Natural killer cell (primary cell): ENCODE results near the gene TMEM86A. TPM values are rescaled to one million over a fixed set of nuclear protein-coding genes. Genes with fewer than 3 reads are reported as not detected.

Experiments used
- ATAC-seq, 3 donors: fragments of 150-1000 bp in 2 of 3; fragments of 200-7000 bp in 1 of 3; cut with Tn5 transposase; 1 replicate in 1 of 3; 2 replicates in 2 of 3; pipeline ENCODE4 v1.10.0; 2021; ENCODE audit warnings: mild to moderate bottlenecking in 2 of 3, moderate library complexity in 2 of 3
- DNase-seq, 2 donors: peaks; one replicate each; pipeline versions ENCODE4 v3.0.0 to v3.0.0-alpha.2; 2013 to 2021; ENCODE audit warnings: mixed read lengths in 1 of 2
- H3K27ac ChIP-seq: one replicate; pipeline ENCODE4 v1.5.1; 2013; ENCODE audit warnings: mild to moderate bottlenecking, low read length
- H3K27me3 ChIP-seq: one replicate; pipeline ENCODE4 v1.6.1; 2013; ENCODE audit warnings: low read length; ENCODE audit not compliant: control insufficient read depth, insufficient read depth
- H3K36me3 ChIP-seq: one replicate; pipeline ENCODE4 v1.6.1; 2013; ENCODE audit warnings: low read length; ENCODE audit not compliant: control insufficient read depth, insufficient read depth
- H3K4me1 ChIP-seq: one replicate; pipeline ENCODE4 v1.6.1; 2013; ENCODE audit warnings: low read length; ENCODE audit not compliant: control insufficient read depth, insufficient read depth
- H3K4me3 ChIP-seq: one replicate; pipeline ENCODE4 v1.5.1; 2013; ENCODE audit warnings: low read length
- H3K9me3 ChIP-seq: one replicate; pipeline ENCODE4 v1.6.1; 2013; ENCODE audit warnings: low read length; ENCODE audit not compliant: control insufficient read depth, insufficient read depth
- H3K27ac Mint-ChIP-seq, 2 donors: one replicate each; pipeline ENCODE4 v1.8.0; 2022; ENCODE audit warnings: mild to moderate bottlenecking in 2 of 2, mixed read lengths in 2 of 2, moderate library complexity in 1 of 2
- H3K27me3 Mint-ChIP-seq, 2 donors: one replicate each; pipeline ENCODE4 v1.8.0; 2022; ENCODE audit warnings: low read depth in 2 of 2, mixed read lengths in 2 of 2
- H3K36me3 Mint-ChIP-seq: one replicate; pipeline ENCODE4 v1.8.0; 2022; ENCODE audit warnings: mixed read lengths
- H3K4me1 Mint-ChIP-seq, 2 donors: one replicate each; pipeline ENCODE4 v1.8.0; 2022; ENCODE audit warnings: mixed read lengths in 2 of 2
- H3K4me3 Mint-ChIP-seq: one replicate; pipeline ENCODE4 v1.8.0; 2022; ENCODE audit warnings: mild to moderate bottlenecking, moderate library complexity, mixed read lengths
- H3K9me3 Mint-ChIP-seq, 2 donors: one replicate each; pipeline ENCODE4 v1.8.0; 2022; ENCODE audit warnings: mixed read lengths in 2 of 2
- CTCF ChIP-seq: fragments of 200-600 bp; IDR thresholded peaks from one replicate; pipeline ENCODE4 v1.8.0; 2022; ENCODE audit warnings: antibody characterized with exemption
- WGBS: methylation state at CpG from one replicate; pipeline ENCODE4 v1.1.7; 2013; ENCODE audit warnings: missing lambda C conversion rate; ENCODE audit not compliant: insufficient coverage; 5-methylcytosine and 5-hydroxymethylcytosine counted together
- intact Hi-C: fragments of 100-400 bp; cut with micrococcal nuclease; formaldehyde crosslinking; loops from one replicate; pipeline ENCODE4 v1.14.2; 2022
- total RNA-seq, 4 donors: library from RNA; stranded (reverse); fragments of 120-200 nt in 1 of 4; gene quantifications; one replicate each; pipeline versions ENCODE4 v1.2.3 to v1.2.4, GENCODE V29; 2013 to 2022

Gene TMEM86A
- total RNA-seq, 3 donors from 2014 or later (not counting 1 experiment from before 2014, with no cell fraction given), result 3.1 to 9.3 (median 9.0) TPM

GRCh38 chr11:18733202-18733601 lies 34.6 kb downstream of the TMEM86A start:
- H3K9me3 ChIP-seq, result no peaks in the 10 kb centered on the region
- H3K27me3 ChIP-seq, result no peaks in the 10 kb centered on the region
- Mint-ChIP-seq H3K4me3 (no peak overlapping the region), H3K27ac (no peak overlapping the region), H3K9me3 (no peaks in the 10 kb centered on the region), H3K4me1 (peaks cover 0 to 6% of the 10 kb centered on the region in 2 donors), H3K27me3 (peaks cover 0 to 3% of the 10 kb centered on the region in 2 donors), H3K36me3 (no peaks in the 10 kb centered on the region)
- no peaks in the 10 kb centered on the region for H3K36me3 ChIP-seq
- H3K27ac ChIP-seq, result no peak overlapping the region
- TF ChIP-seq CTCF, result no peak
- no peak overlapping the region for H3K4me3 ChIP-seq
- no peak for ATAC-seq
- WGBS, result 91% methylated on average over 16 of the region's 16 CpGs
- intact Hi-C loops, result loop anchor here (2.0 to 10.0 kb wide), 3 partner anchors 146 to 618 kb away; partner anchors contain the start of gene UEVLD
- no peaks in the 10 kb centered on the region for H3K4me1 ChIP-seq
- no peak for DNase-seq

- Histone ChIP-seq H3K9me3 (no peaks in the 10 kb centered on the region), H3K27me3 (no peaks in the 10 kb centered on the region), H3K4me3 (no peak overlapping the region), H3K27ac (no peak overlapping the region), H3K36me3 (no peaks in the 10 kb centered on the region), H3K4me1 (no peaks in the 10 kb centered on the region)
- 82% methylated on average over 10 of the region's 10 CpGs for WGBS
- intact Hi-C loops, result loop anchor here (10.0 kb wide), 1 partner anchor 622 kb away; no protein-coding TSS in a partner anchor
- TF ChIP-seq CTCF, result no peak
- no peak for ATAC-seq
- Mint-ChIP-seq H3K4me3 (no peak overlapping the region), H3K36me3 (no peaks in the 10 kb centered on the region), H3K27ac (no peak overlapping the region), H3K4me1 (peaks cover 5 to 6% of the 10 kb centered on the region in 2 donors), H3K27me3 (peaks cover 0 to 8% of the 10 kb centered on the region in 2 donors), H3K9me3 (no peaks in the 10 kb centered on the region)
- no peak for DNase-seq
Observed at GRCh38 chr11:18736590-18737148, 38.1 kb downstream of the TMEM86A start.

GRCh38 chr11:18737642-18738041 lies 39.1 kb downstream of the TMEM86A start:
- DNase-seq, result no peak
- intact Hi-C loops, result loop anchor here (10.0 kb wide), 1 partner anchor 623 kb away; no protein-coding TSS in a partner anchor
- 92% methylated on average over 8 of the region's 8 CpGs for WGBS
- no peaks in the 10 kb centered on the region for H3K36me3 ChIP-seq
- no peak overlapping the region for H3K27ac ChIP-seq
- H3K4me1 ChIP-seq, result no peaks in the 10 kb centered on the region
- no peak for ATAC-seq
- no peak overlapping the region for H3K4me3 ChIP-seq
- TF ChIP-seq CTCF, result no peak
- peaks cover 0 to 5% of the 10 kb centered on the region in 2 donors for H3K4me1 Mint-ChIP-seq
- H3K27me3 ChIP-seq, result no peaks in the 10 kb centered on the region
- H3K27me3 Mint-ChIP-seq, result peaks cover 0 to 8% of the 10 kb centered on the region in 2 donors
- no peaks in the 10 kb centered on the region for H3K9me3 ChIP-seq
- H3K9me3 Mint-ChIP-seq, result no peaks in the 10 kb centered on the region
- no peak overlapping the region for H3K27ac Mint-ChIP-seq
- H3K36me3 Mint-ChIP-seq, result no peaks in the 10 kb centered on the region
- no peak overlapping the region for H3K4me3 Mint-ChIP-seq

DNA sequence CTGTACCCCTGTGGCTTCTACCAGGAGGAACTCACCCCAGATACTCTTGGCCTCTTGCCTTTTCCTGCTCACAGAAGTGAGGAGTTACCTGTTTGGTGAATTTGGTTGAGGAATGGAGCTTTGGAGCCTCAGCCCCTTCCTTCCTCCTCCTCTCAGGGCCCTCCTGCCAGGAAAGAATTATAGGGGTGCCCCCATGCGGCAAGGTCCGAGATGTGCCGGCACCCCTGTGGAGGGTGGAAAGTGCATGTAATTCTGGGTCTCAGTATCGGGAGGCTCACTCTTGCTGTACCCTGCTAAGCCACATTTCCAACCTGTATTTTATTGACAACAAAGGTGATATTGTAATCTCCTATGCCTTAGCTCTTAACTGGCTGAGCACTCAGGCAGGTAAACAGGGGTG lies 41.1 kb downstream of the TMEM86A start:
- no peaks in the 10 kb centered on the region for H3K27me3 ChIP-seq
- no peak overlapping the region for H3K27ac Mint-ChIP-seq
- no peaks in the 10 kb centered on the region for H3K9me3 Mint-ChIP-seq
- H3K36me3 ChIP-seq, result no peaks in the 10 kb centered on the region
- DNase-seq (no peak), ATAC-seq (no peak)
- no peak for TF ChIP-seq CTCF
- intact Hi-C loops, result loop anchor here (10.0 kb wide), 1 partner anchor 625 kb away; no protein-coding TSS in a partner anchor
- WGBS, result 59% methylated on average over 3 of the region's 4 CpGs
- H3K27ac ChIP-seq, result no peak overlapping the region
- H3K36me3 Mint-ChIP-seq, result no peaks in the 10 kb centered on the region
- H3K4me1 Mint-ChIP-seq, result peaks cover 0 to 5% of the 10 kb centered on the region in 2 donors
- no peak overlapping the region for H3K4me3 Mint-ChIP-seq
- H3K27me3 Mint-ChIP-seq, result peaks cover 0 to 8% of the 10 kb centered on the region in 2 donors
- no peaks in the 10 kb centered on the region for H3K9me3 ChIP-seq
- no peak overlapping the region for H3K4me3 ChIP-seq
- H3K4me1 ChIP-seq, result no peaks in the 10 kb centered on the region
